ENCODE data around the gene DYRK1A. TPM values are rescaled to one million over a fixed set of nuclear protein-coding genes. Genes with fewer than 3 reads are reported as not detected.

The DYRK1A gene
- total RNA-seq, 1 donor from 2014 or later: 64.6 TPM

DNA sequence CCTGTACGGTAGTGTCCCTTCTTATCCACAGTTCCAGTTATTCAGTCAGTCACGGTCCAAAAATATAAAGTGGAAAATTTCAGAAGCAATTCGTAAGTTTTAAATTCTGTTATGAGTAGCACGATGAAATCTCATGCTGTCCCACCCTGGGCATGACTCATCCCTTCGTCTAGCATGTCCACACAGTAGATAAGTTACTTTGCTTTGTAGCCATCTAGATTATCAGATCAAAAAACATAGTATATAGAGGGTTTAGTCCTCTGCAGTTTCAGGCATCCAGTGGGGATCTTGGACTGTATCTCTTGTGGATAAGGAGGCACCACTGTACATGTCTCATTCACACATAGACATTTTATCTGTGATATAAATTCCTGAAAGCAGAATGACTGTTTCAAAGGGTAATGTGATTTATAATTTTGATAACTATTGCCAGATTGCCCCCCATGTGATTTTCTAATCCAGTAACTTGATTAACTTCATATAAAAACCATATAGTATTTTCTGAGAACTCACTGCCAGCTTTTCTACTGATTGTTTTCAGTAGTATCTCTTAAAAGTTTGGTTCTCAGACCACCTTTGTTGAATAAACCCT, 143.3 kb downstream of the DYRK1A start:
- intact Hi-C loops (cut with micrococcal nuclease): no loop called here
- H3K9me3 ChIP-seq (replicated peaks): no peaks in the 10 kb centered on the region
- H3K4me3 ChIP-seq: no peak overlapping the region
- H3K4me1 ChIP-seq: peaks cover 4% of the 10 kb centered on the region
- TF ChIP-seq, protein P1, sequence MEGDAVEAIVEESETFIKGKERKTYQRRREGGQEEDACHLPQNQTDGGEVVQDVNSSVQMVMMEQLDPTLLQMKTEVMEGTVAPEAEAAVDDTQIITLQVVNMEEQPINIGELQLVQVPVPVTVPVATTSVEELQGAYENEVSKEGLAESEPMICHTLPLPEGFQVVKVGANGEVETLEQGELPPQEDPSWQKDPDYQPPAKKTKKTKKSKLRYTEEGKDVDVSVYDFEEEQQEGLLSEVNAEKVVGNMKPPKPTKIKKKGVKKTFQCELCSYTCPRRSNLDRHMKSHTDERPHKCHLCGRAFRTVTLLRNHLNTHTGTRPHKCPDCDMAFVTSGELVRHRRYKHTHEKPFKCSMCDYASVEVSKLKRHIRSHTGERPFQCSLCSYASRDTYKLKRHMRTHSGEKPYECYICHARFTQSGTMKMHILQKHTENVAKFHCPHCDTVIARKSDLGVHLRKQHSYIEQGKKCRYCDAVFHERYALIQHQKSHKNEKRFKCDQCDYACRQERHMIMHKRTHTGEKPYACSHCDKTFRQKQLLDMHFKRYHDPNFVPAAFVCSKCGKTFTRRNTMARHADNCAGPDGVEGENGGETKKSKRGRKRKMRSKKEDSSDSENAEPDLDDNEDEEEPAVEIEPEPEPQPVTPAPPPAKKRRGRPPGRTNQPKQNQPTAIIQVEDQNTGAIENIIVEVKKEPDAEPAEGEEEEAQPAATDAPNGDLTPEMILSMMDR (IDR thresholded peaks at IDR 0.05; ENCODE audit: borderline replicate concordance): no peak
- no peak overlapping the region for H3K27ac ChIP-seq (replicated peaks)
- no peak for DNase-seq
- no peaks in the 10 kb centered on the region for H3K27me3 ChIP-seq (ENCODE audit: low read depth)
- peaks cover 98% of the 10 kb centered on the region for H3K36me3 ChIP-seq

DNA sequence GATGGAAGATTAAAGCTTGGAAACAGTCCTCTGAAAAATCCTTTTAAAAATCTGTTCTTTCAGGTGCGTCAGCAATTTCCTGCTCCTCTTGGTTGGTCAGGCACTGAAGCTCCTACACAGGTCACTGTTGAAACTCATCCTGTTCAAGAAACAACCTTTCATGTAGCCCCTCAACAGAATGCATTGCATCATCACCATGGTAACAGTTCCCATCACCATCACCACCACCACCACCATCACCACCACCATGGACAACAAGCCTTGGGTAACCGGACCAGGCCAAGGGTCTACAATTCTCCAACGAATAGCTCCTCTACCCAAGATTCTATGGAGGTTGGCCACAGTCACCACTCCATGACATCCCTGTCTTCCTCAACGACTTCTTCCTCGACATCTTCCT, 145.3 kb downstream of the DYRK1A start:
- no peak overlapping the region for H3K4me3 ChIP-seq
- TF ChIP-seq, protein P1 (IDR thresholded peaks at IDR 0.05; ENCODE audit: borderline replicate concordance): no peak
- H3K9me3 ChIP-seq (replicated peaks): no peaks in the 10 kb centered on the region
- no peak overlapping the region for H3K27ac ChIP-seq (replicated peaks)
- H3K27me3 ChIP-seq (ENCODE audit: low read depth): no peaks in the 10 kb centered on the region
- DNase-seq: no peak
- peaks cover 78% of the 10 kb centered on the region for H3K36me3 ChIP-seq
- peaks cover 5% of the 10 kb centered on the region for H3K4me1 ChIP-seq
- intact Hi-C loops (cut with micrococcal nuclease): no loop called here

DNA sequence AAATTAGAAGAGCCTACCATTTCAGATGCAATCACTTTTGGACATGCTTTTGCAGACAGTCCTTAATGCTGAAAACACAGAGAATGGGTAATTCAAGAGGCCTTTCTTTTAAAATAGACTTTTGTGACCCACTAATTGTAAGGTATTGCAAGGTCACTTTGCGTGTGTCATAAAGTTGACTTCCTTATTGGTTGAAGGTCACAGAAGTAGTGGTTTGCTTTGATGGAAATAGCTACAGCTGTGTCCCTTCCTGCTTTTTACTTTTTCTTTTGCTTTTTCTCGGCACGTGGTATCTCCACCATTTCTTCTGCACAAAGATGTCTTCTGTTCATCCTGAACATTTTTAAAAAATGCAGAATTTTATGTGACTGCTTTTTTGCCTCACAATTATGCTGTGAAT, 146.8 kb downstream of the DYRK1A start:
- DNase-seq: no peak
- Histone ChIP-seq H3K4me1 (peaks cover 13% of the 10 kb centered on the region), H3K36me3 (peaks cover 63% of the 10 kb centered on the region), H3K27ac (replicated peaks) (peak overlapping the region; percentile 24), H3K27me3 (ENCODE audit: low read depth) (no peaks in the 10 kb centered on the region), H3K9me3 (replicated peaks) (no peaks in the 10 kb centered on the region), H3K4me3 (no peak overlapping the region)
- TF ChIP-seq, protein P1 (IDR thresholded peaks at IDR 0.05; ENCODE audit: borderline replicate concordance): no peak
- intact Hi-C loops (cut with micrococcal nuclease): no loop called here

DNA sequence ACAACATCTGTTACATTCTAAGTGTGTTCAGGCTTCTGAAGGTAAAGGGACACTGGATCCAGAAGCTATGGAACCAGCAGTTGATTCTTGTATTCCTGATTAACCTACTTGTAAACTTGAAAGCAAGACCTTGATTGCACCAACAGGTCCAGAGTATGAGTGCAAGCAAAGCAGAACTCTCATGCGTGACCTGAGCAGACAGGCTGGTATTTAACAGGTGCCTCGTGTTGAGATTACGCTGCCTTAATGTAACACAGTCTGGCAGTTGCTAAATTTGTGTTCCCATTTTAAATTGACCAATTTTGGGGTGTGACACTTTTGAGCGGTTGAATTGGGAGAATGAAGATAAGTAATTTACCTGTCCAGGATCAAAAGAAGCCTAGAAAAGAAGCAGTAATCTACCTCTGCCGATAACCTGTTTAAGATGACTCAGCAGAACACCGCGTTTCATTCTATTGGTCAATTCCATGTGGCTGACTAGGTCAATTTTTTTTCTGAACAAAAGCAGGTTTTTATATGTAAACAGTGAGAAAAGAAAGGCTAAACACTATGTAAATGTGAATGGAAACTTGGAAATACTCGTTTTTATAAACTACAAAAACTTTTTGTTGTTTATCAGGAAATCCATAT, 147.6 kb downstream of the DYRK1A start:
- Histone ChIP-seq H3K27me3 (ENCODE audit: low read depth) (no peaks in the 10 kb centered on the region), H3K9me3 (replicated peaks) (no peaks in the 10 kb centered on the region), H3K27ac (replicated peaks) (peak overlapping the region; percentile 24), H3K4me1 (peaks cover 16% of the 10 kb centered on the region), H3K4me3 (no peak overlapping the region), H3K36me3 (peaks cover 55% of the 10 kb centered on the region)
- intact Hi-C loops (cut with micrococcal nuclease): no loop called here
- no peak for DNase-seq
- TF ChIP-seq, protein P1 (IDR thresholded peaks at IDR 0.05; ENCODE audit: borderline replicate concordance): no peak

DNA sequence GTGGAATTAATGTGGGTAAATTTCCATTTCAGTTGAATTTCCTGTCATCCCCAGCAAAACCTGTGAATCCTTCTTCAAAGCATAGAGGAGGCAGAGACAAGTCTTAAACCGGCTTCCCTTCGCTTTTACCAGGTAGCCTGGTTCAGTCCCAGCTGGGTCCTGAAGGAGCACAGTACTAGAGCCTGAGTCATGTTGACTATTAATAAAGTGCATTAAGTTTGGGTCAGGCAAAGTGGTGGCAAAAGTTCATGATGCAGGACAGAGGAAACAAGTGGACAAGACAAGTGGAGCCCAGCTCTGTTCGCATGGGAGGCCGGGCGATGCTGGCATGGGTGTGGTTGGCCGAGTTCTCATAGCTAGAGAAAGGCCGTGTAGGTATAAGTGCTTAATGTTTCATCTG, 150.4 kb downstream of the DYRK1A start:
- no peaks in the 10 kb centered on the region for H3K9me3 ChIP-seq (replicated peaks)
- H3K4me3 ChIP-seq: no peak overlapping the region
- peaks cover 40% of the 10 kb centered on the region for H3K4me1 ChIP-seq
- TF ChIP-seq, protein P1 (IDR thresholded peaks at IDR 0.05; ENCODE audit: borderline replicate concordance): no peak
- H3K27me3 ChIP-seq (ENCODE audit: low read depth): no peaks in the 10 kb centered on the region
- H3K36me3 ChIP-seq: peaks cover 27% of the 10 kb centered on the region
- DNase-seq: no peak
- H3K27ac ChIP-seq (replicated peaks): peak overlapping the region; percentile 29
- intact Hi-C loops (cut with micrococcal nuclease): no loop called here

Measured in left ventricle myocardium inferior (tissue), 1 donor.